Measurements from ENCODE around the gene TMEM120A.
"Not testable (repeated sequence)": the region's sequence is repeated elsewhere in the genome, so short reads cannot be mapped to it uniquely, and the experiment has no call there.

DNA sequence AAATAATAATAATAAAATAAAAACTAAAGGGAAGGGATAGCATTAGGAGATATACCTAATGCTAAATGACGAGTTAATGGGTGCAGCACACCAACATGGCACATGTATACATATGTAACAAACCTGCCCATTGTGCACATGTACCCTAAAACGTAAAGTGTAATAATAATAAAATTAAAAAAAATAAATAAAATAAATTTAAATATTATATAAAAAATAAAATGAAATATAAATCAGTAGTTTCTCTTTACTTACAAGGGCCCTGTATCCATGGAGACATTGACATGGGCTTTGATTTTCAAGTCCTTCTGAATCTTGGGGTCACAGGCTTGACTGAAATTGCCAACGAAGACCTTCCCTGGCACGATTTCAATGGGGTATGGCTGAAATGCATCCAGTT, 10.6 kb upstream of the TMEM120A start:
- not testable (repeated sequence) for TF ChIP-seq CTCF (conservative IDR thresholded peaks at IDR 0.05; ENCODE audit: low read depth in 2 of 2); JUNB (IDR thresholded peaks at IDR 0.05; ENCODE audit: unreplicated experiment); ZNF331 (CRISPR knock-in tag; IDR thresholded peaks at IDR 0.05; ENCODE audit: low read depth)

All from GM23338 (cell line).